ENCODE measurements around the gene ZNF358. TPM values are rescaled to one million over a fixed set of nuclear protein-coding genes. Genes with fewer than 3 reads are reported as not detected.

Gene ZNF358
- total RNA-seq, 4 donors from 2014 or later, result 69.8 to 139 (median 116) TPM

DNA sequence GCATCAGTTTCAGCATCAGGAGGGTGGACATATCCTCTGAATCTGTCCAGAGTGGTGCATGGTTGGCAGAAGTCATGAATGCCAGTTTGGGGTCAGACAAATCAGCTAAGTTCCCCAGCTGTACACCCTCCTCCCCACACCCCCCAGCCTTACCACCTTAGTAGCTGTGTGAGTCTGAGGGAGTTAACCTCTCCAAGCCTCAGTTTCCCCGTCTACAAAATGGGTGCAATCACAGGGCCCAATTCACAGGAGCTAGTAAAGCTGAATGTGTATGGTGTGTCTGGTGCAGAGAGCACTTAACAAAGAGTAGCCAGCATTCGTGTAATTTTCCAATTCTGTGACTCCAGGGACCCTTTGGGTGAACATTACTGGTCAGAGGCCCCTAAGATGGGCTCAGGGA, 13.4 kb upstream of the ZNF358 start:
- DNase-seq (no peak), ATAC-seq (no peak)
- H3K4me3 ChIP-seq, result no peak overlapping the region
- H3K27ac ChIP-seq, result no peak overlapping the region
- H3K36me3 ChIP-seq, result no peaks in the 10 kb centered on the region
- peaks cover 15 to 45% (median 43%) of the 10 kb centered on the region in 3 donors for H3K27me3 ChIP-seq
- TF ChIP-seq, protein P1, sequence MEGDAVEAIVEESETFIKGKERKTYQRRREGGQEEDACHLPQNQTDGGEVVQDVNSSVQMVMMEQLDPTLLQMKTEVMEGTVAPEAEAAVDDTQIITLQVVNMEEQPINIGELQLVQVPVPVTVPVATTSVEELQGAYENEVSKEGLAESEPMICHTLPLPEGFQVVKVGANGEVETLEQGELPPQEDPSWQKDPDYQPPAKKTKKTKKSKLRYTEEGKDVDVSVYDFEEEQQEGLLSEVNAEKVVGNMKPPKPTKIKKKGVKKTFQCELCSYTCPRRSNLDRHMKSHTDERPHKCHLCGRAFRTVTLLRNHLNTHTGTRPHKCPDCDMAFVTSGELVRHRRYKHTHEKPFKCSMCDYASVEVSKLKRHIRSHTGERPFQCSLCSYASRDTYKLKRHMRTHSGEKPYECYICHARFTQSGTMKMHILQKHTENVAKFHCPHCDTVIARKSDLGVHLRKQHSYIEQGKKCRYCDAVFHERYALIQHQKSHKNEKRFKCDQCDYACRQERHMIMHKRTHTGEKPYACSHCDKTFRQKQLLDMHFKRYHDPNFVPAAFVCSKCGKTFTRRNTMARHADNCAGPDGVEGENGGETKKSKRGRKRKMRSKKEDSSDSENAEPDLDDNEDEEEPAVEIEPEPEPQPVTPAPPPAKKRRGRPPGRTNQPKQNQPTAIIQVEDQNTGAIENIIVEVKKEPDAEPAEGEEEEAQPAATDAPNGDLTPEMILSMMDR (IDR thresholded peaks at IDR 0.05 in 4 of 5, conservative IDR thresholded peaks at IDR 0.05 in 1 of 5), result no peak
- no peak for TF ChIP-seq POLR2A (IDR thresholded peaks at IDR 0.05)
- H3K4me1 ChIP-seq, result no peaks in the 10 kb centered on the region
- no peaks in the 10 kb centered on the region for H3K9me3 ChIP-seq
- intact Hi-C loops (cut with DNase I; ENCODE audit: low total_unique reads), result no loop called here
- in situ Hi-C loops (cut with MboI; ENCODE audit: low sequenced_read_pairs in 4 of 4), result no loop called here

DNA sequence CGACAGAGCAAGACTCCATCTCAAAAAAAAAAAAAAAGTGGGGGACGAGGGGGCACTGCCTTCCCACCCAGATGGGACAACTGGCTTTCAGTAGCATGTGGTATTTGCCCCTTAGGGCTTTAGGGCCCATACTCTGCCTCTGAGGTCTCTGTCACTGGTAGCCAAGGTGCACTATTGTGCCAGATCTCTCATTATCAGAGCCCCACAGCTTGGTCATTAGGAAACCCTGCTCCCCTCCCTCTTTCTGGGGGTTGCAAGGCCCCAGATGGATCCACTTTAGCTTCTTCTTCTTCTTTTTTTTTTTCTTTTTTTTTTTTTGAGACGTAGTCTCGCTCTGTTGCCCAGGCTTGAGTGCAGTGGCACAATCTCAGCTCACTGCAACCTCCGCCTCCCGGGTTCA, 11.2 kb upstream of the ZNF358 start:
- Histone ChIP-seq H3K27ac (no peak overlapping the region), H3K4me1 (no peaks in the 10 kb centered on the region), H3K27me3 (peaks cover 15 to 45% (median 43%) of the 10 kb centered on the region in 3 donors), H3K9me3 (no peaks in the 10 kb centered on the region), H3K4me3 (no peak overlapping the region), H3K36me3 (no peaks in the 10 kb centered on the region)
- in situ Hi-C loops (cut with MboI; ENCODE audit: low sequenced_read_pairs in 4 of 4), result no loop called here
- ATAC-seq (no peak), DNase-seq (no peak)
- TF ChIP-seq POLR2A (IDR thresholded peaks at IDR 0.05), result no peak
- intact Hi-C loops (cut with DNase I; ENCODE audit: low total_unique reads), result no loop called here

DNA sequence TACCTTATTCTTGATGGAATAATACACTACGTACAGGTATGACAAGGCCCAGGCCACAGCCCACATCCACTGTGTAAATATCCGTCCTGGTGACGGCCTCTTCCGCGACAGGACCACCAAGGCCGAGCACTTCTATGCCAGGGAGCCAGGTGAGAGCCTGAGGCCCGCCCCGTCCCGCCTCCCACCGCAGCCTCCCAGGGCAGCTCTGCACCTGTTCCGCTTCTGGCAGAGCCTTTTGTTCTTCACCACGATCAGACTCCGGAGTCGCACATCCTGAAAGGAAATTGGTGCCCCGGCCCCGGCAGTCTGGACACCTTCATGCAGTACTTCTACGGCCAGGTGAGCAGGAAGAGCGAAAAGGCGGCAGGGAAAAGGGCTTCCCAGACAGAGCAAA, 10.6 kb upstream of the ZNF358 start:
- TF ChIP-seq, protein P1 (IDR thresholded peaks at IDR 0.05 in 4 of 5, conservative IDR thresholded peaks at IDR 0.05 in 1 of 5), result no peak
- TF ChIP-seq POLR2A (IDR thresholded peaks at IDR 0.05), result no peak
- no peak for DNase-seq
- H3K36me3 ChIP-seq, result no peaks in the 10 kb centered on the region
- H3K4me3 ChIP-seq, result peak overlapping the region in 2 of 4 donors; percentile 41 to 46
- peaks cover 15 to 43% (median 42%) of the 10 kb centered on the region in 3 donors for H3K27me3 ChIP-seq
- in situ Hi-C loops (cut with MboI; ENCODE audit: low sequenced_read_pairs in 4 of 4) (no loop called here), intact Hi-C loops (cut with DNase I; ENCODE audit: low total_unique reads) (no loop called here)
- no peak for ATAC-seq
- H3K4me1 ChIP-seq, result no peaks in the 10 kb centered on the region
- no peak overlapping the region for H3K27ac ChIP-seq
- no peaks in the 10 kb centered on the region for H3K9me3 ChIP-seq

DNA sequence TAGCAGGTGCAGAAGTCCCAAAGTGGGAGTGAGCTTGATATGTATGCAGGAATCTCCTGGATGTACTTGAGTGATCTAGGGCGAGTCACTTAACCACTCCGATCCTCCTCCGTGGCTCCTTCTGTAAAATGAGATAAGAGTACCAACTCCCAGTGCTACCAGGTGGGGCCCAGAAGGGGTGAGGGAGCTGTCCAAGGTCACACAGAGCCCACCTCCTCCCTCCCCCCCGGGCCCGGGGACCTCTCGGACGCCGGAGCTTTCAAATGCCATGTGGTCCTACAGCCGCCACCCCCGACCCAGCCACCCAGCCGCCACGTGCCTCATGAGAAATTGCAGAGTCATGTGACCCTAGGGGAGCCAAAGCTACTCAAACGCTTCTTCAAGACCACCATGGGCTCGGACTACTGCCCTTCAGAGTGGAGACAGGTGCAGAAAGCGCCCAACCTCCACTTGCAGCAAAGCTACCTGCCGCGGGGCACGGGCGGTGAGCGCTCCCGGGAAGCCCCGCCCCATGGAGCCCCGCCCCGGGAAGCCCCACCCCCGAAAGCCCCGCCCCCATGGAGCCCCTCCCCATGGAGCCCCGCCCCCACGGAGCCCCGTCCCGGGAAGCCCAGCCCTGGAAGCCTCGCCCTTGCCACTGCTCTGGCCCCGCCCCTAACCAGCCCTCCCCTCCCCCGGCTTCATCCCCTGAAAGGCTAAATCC, 10.1 kb upstream of the ZNF358 start:
- intact Hi-C loops (cut with DNase I; ENCODE audit: low total_unique reads), result no loop called here
- H3K27ac ChIP-seq, result no peak overlapping the region
- in situ Hi-C loops (cut with MboI; ENCODE audit: low sequenced_read_pairs in 4 of 4), result no loop called here
- H3K4me1 ChIP-seq, result no peaks in the 10 kb centered on the region
- ATAC-seq (peak; percentile 43 to 45), DNase-seq (no peak)
- H3K36me3 ChIP-seq, result no peaks in the 10 kb centered on the region
- peaks cover 15 to 41% (median 36%) of the 10 kb centered on the region in 3 donors for H3K27me3 ChIP-seq
- no peak for TF ChIP-seq POLR2A (IDR thresholded peaks at IDR 0.05)
- TF ChIP-seq, protein P1 (IDR thresholded peaks at IDR 0.05 in 4 of 5, conservative IDR thresholded peaks at IDR 0.05 in 1 of 5), result no peak
- peak overlapping the region in 2 of 4 donors; percentile 41 to 46 for H3K4me3 ChIP-seq
- no peaks in the 10 kb centered on the region for H3K9me3 ChIP-seq

DNA sequence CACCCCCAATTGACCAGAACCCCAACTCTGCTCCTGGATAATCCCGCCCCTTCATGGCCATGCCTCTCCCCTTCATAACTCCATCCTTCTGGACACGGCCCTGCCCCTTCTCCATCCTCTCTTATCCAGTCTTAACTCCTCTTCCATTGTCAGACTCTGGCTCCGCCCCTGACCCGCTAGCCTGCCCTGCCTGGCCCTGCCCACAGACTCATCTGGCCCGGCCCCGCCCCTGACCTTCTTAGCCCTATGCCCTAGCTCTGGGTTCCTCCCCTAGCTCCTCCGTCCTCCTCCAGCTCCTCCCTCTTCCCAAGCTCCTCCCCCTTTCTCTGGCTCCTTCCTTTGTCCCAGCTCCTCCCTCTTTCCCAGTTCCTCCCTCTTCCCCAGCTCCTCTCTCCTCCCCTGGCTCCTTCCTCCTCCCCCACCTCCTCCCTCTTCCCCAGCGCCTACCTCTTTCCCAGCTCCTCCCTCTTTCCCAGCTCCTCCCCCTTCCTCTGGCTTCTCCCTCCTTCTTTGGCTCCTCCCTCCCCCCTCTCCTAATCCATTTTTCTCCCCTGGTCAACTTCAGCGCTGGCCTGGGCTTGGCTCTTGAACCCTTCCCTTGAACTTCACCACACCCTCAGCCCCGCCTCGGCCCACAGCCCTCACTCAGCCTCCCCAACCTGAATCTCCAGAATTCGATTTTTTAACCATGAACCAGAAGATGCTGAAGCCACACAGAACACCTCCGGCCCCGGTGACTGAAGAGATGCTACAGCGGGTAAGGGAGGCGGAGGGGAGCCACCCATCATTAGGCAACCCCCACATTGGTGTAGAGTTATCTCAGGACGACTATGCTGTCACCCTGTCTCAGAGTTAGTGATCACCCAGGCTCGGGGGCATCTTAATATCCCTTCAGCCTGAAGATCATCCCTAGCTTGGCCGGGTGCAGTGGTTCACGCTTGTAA, 9.2 kb upstream of the ZNF358 start:
- no peaks in the 10 kb centered on the region for H3K36me3 ChIP-seq
- in situ Hi-C loops (cut with MboI; ENCODE audit: low sequenced_read_pairs in 4 of 4), result no loop called here
- no peak for TF ChIP-seq POLR2A (IDR thresholded peaks at IDR 0.05)
- TF ChIP-seq, protein P1 (IDR thresholded peaks at IDR 0.05 in 4 of 5, conservative IDR thresholded peaks at IDR 0.05 in 1 of 5), result no peak
- H3K9me3 ChIP-seq, result no peaks in the 10 kb centered on the region
- H3K4me1 ChIP-seq, result no peaks in the 10 kb centered on the region
- peaks cover 15 to 34% (median 30%) of the 10 kb centered on the region in 3 donors for H3K27me3 ChIP-seq
- ATAC-seq, result peak; percentile 75 to 76
- intact Hi-C loops (cut with DNase I; ENCODE audit: low total_unique reads), result no loop called here
- peak; percentile 56 to 70 for DNase-seq
- no peak overlapping the region for H3K27ac ChIP-seq
- peak overlapping the region in 1 of 4 donors; percentile 41 for H3K4me3 ChIP-seq
